ENCODE data around the gene AMPD2. TPM values are rescaled to one million over a fixed set of nuclear protein-coding genes. Genes with fewer than 3 reads are reported as not detected.

The AMPD2 gene
- total RNA-seq, 1 donor from 2014 or later: 49.3 TPM

GRCh38 chr1:109643385-109644230 is 24.0 kb downstream of the AMPD2 start:
- no peak overlapping the region for H3K27ac Mint-ChIP-seq (ENCODE audit: unreplicated experiment)
- H3K36me3 Mint-ChIP-seq (ENCODE audit: unreplicated experiment): no peaks in the 10 kb centered on the region
- peak; percentile 92 for DNase-seq
- TF ChIP-seq, protein P1, sequence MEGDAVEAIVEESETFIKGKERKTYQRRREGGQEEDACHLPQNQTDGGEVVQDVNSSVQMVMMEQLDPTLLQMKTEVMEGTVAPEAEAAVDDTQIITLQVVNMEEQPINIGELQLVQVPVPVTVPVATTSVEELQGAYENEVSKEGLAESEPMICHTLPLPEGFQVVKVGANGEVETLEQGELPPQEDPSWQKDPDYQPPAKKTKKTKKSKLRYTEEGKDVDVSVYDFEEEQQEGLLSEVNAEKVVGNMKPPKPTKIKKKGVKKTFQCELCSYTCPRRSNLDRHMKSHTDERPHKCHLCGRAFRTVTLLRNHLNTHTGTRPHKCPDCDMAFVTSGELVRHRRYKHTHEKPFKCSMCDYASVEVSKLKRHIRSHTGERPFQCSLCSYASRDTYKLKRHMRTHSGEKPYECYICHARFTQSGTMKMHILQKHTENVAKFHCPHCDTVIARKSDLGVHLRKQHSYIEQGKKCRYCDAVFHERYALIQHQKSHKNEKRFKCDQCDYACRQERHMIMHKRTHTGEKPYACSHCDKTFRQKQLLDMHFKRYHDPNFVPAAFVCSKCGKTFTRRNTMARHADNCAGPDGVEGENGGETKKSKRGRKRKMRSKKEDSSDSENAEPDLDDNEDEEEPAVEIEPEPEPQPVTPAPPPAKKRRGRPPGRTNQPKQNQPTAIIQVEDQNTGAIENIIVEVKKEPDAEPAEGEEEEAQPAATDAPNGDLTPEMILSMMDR (IDR thresholded peaks at IDR 0.05; ENCODE audit: partially characterized antibody, unreplicated experiment): peak; percentile 85
- no peak overlapping the region for H3K4me3 Mint-ChIP-seq (ENCODE audit: unreplicated experiment)
- H3K27me3 Mint-ChIP-seq (ENCODE audit: unreplicated experiment): peaks cover 3% of the 10 kb centered on the region
- peaks cover 7% of the 10 kb centered on the region for H3K4me1 Mint-ChIP-seq (ENCODE audit: low read depth, unreplicated experiment)
- peaks cover 3% of the 10 kb centered on the region for H3K9me3 Mint-ChIP-seq (ENCODE audit: unreplicated experiment)

DNA sequence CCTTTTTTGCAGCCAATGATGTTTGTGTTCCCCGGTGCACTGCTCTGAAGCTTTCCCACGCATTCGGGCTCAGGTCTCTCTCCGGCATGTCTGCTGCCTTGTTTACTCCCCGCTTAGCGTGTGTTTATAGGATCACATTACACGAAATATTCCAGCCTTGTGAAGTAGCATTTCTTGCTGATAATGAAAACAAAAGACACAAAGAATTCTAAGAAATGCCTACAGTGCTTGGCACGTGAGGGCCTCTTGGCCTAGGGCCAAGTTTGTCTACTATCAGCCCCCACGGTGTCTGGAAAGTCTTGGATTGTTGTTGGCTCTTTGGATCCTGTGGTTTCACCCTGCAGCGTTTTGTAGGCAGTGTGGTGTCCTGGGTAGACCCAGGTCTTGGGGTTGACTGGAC is 25.0 kb downstream of the AMPD2 start:
- Mint-ChIP-seq H3K27ac (ENCODE audit: unreplicated experiment) (no peak overlapping the region), H3K27me3 (ENCODE audit: unreplicated experiment) (peaks cover 3% of the 10 kb centered on the region), H3K4me1 (ENCODE audit: low read depth, unreplicated experiment) (peaks cover 3% of the 10 kb centered on the region), H3K9me3 (ENCODE audit: unreplicated experiment) (peaks cover 3% of the 10 kb centered on the region), H3K4me3 (ENCODE audit: unreplicated experiment) (no peak overlapping the region), H3K36me3 (ENCODE audit: unreplicated experiment) (no peaks in the 10 kb centered on the region)
- TF ChIP-seq, protein P1 (IDR thresholded peaks at IDR 0.05; ENCODE audit: partially characterized antibody, unreplicated experiment): no peak
- no peak for DNase-seq

DNA sequence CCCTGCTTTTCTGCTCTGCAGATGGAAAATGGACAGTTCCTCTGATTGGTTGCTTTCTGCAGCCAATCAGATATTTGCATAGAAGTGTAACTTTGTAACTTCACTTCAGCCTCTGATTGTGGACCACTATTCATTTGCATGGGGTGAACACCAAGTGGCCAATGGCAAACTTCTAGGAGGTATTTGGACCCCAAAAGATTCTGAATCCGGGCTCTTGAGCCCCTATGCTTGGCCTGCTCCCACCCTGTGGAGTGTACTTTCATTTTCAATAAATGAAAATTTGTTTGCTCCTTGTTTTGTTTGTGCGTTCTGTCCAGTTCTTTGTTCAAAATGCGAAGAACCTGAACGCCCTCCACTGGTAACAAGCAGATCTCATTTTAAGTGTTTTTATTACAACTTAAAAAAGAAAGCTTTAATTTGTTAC is 29.9 kb downstream of the AMPD2 start:
- no peak for DNase-seq

GRCh38 chr1:109650609-109651008 is 31.0 kb downstream of the AMPD2 start:
- no peak for DNase-seq
- Mint-ChIP-seq H3K27ac (ENCODE audit: unreplicated experiment) (no peak overlapping the region), H3K36me3 (ENCODE audit: unreplicated experiment) (no peaks in the 10 kb centered on the region), H3K9me3 (ENCODE audit: unreplicated experiment) (peaks cover 4% of the 10 kb centered on the region), H3K4me1 (ENCODE audit: low read depth, unreplicated experiment) (peaks cover 3% of the 10 kb centered on the region), H3K27me3 (ENCODE audit: unreplicated experiment) (peaks cover 6% of the 10 kb centered on the region), H3K4me3 (ENCODE audit: unreplicated experiment) (no peak overlapping the region)
- TF ChIP-seq, protein P1 (IDR thresholded peaks at IDR 0.05; ENCODE audit: partially characterized antibody, unreplicated experiment): no peak

More for the DNA sequence above, 29.9 kb downstream of the AMPD2 start:
- no peak overlapping the region for H3K4me3 Mint-ChIP-seq (ENCODE audit: unreplicated experiment)
- TF ChIP-seq, protein P1 (IDR thresholded peaks at IDR 0.05; ENCODE audit: partially characterized antibody, unreplicated experiment): no peak
- no peak overlapping the region for H3K27ac Mint-ChIP-seq (ENCODE audit: unreplicated experiment)
- peaks cover 4% of the 10 kb centered on the region for H3K9me3 Mint-ChIP-seq (ENCODE audit: unreplicated experiment)
- no peaks in the 10 kb centered on the region for H3K36me3 Mint-ChIP-seq (ENCODE audit: unreplicated experiment)
- peaks cover 3% of the 10 kb centered on the region for H3K4me1 Mint-ChIP-seq (ENCODE audit: low read depth, unreplicated experiment)
- peaks cover 2% of the 10 kb centered on the region for H3K27me3 Mint-ChIP-seq (ENCODE audit: unreplicated experiment)

DNA sequence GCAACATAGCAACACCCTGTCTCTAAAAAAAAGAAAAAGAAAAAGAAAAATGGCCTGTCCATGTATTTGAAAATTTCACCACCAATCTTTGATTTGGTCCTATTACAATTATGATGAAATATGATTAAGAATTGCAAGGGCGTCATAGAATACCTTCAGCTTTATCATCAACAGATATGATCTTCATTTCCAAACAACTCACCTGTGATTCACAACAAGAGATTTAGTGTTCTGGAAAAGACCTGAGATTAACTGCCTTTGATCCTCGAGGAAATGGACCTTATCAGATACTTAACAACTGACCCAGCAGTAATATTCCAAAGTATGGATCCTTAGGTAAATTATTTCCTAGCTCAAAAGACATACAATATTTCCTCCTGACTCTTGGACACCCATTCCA is 32.8 kb downstream of the AMPD2 start:
- Mint-ChIP-seq H3K4me1 (ENCODE audit: low read depth, unreplicated experiment) (peaks cover 4% of the 10 kb centered on the region), H3K9me3 (ENCODE audit: unreplicated experiment) (peaks cover 2% of the 10 kb centered on the region), H3K27me3 (ENCODE audit: unreplicated experiment) (peaks cover 6% of the 10 kb centered on the region), H3K4me3 (ENCODE audit: unreplicated experiment) (no peak overlapping the region), H3K27ac (ENCODE audit: unreplicated experiment) (no peak overlapping the region), H3K36me3 (ENCODE audit: unreplicated experiment) (no peaks in the 10 kb centered on the region)
- no peak for DNase-seq
- TF ChIP-seq, protein P1 (IDR thresholded peaks at IDR 0.05; ENCODE audit: partially characterized antibody, unreplicated experiment): no peak

Data from glutamatergic neuron (in vitro differentiated cells).